ENCODE data around the gene CALD1.

The CALD1 gene

GRCh38 chr7:134879815-134880475 lies 100.5 kb downstream of the CALD1 start:
- no peak for ATAC-seq
- TF ChIP-seq TOX (CRISPR knock-in tag; IDR thresholded peaks at IDR 0.05; ENCODE audit: borderline replicate concordance) (no peak), POU6F1 (CRISPR knock-in tag; IDR thresholded peaks at IDR 0.05; ENCODE audit: borderline replicate concordance, low read depth) (no peak), BACH2 (CRISPR knock-in tag; IDR thresholded peaks at IDR 0.05; ENCODE audit: borderline replicate concordance) (no peak), ESRRG (CRISPR knock-in tag; IDR thresholded peaks at IDR 0.05) (no peak), ZNF8 (CRISPR knock-in tag; IDR thresholded peaks at IDR 0.05) (no peak), ZC3H10 (CRISPR knock-in tag; IDR thresholded peaks at IDR 0.05) (no peak), PATZ1 (CRISPR knock-in tag; IDR thresholded peaks at IDR 0.05; ENCODE audit: borderline replicate concordance) (no peak), ISL1 (CRISPR knock-in tag; IDR thresholded peaks at IDR 0.05) (no peak)

GRCh38 chr7:134882481-134882880 lies 103.0 kb downstream of the CALD1 start:
- ATAC-seq = no peak
- no peak for TF ChIP-seq ZNF8 (CRISPR knock-in tag; IDR thresholded peaks at IDR 0.05)
- TF ChIP-seq RARB (CRISPR knock-in tag; IDR thresholded peaks at IDR 0.05) = no peak
- no peak for TF ChIP-seq ZNF70 (CRISPR knock-in tag; IDR thresholded peaks at IDR 0.05)
- TF ChIP-seq CSRNP3 (CRISPR knock-in tag; IDR thresholded peaks at IDR 0.05) = no peak

GRCh38 chr7:134885967-134886352 lies 106.5 kb downstream of the CALD1 start:
- ATAC-seq = peak; percentile 60
- TF ChIP-seq PATZ1 (CRISPR knock-in tag; IDR thresholded peaks at IDR 0.05; ENCODE audit: borderline replicate concordance) (no peak; the same call in 1 of the 2 replicates), RARB (CRISPR knock-in tag; IDR thresholded peaks at IDR 0.05) (no peak), ZNF565 (CRISPR knock-in tag; conservative IDR thresholded peaks at IDR 0.05; ENCODE audit: low read depth) (no peak), ESRRG (CRISPR knock-in tag; IDR thresholded peaks at IDR 0.05) (no peak), CSDC2 (CRISPR knock-in tag; IDR thresholded peaks at IDR 0.05) (no peak), CSRNP3 (CRISPR knock-in tag; IDR thresholded peaks at IDR 0.05) (no peak), SNAI2 (CRISPR knock-in tag; IDR thresholded peaks at IDR 0.05) (no peak), POU6F1 (CRISPR knock-in tag; IDR thresholded peaks at IDR 0.05; ENCODE audit: borderline replicate concordance, low read depth) (no peak), ISL1 (CRISPR knock-in tag; IDR thresholded peaks at IDR 0.05) (no peak), ZC3H10 (CRISPR knock-in tag; IDR thresholded peaks at IDR 0.05) (no peak), ZFP3 (CRISPR knock-in tag; IDR thresholded peaks at IDR 0.05) (no peak), OSR1 (CRISPR knock-in tag; IDR thresholded peaks at IDR 0.05) (no peak), ZFP30 (CRISPR knock-in tag; IDR thresholded peaks at IDR 0.05) (no peak), BACH2 (CRISPR knock-in tag; IDR thresholded peaks at IDR 0.05; ENCODE audit: borderline replicate concordance) (no peak)

Data from SK-N-SH treated with all-trans-retinoic acid at 6 μM for 48 hours (cell line).